ENCODE results near the gene ABCB1.

DNA sequence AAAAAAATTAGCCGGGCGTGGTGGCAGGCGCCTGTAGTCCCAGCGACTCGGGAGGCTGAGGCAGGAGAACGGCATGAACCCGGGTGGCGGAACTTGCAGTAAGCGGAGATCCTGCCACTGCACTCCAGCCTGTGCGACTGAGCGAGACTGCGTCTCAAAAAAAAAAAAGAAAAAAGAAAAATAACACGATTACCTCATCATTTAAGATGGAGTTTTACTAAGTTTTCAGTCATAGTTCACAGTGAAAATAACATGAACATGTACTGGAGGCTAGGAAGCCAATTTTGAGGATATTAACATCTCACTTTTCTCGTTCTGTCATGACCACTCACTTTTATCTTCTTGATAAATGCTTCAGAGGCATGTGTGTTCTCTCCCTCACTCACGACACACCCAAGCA, 24.4 kb upstream of the ABCB1 start:
- TF ChIP-seq, protein P1, sequence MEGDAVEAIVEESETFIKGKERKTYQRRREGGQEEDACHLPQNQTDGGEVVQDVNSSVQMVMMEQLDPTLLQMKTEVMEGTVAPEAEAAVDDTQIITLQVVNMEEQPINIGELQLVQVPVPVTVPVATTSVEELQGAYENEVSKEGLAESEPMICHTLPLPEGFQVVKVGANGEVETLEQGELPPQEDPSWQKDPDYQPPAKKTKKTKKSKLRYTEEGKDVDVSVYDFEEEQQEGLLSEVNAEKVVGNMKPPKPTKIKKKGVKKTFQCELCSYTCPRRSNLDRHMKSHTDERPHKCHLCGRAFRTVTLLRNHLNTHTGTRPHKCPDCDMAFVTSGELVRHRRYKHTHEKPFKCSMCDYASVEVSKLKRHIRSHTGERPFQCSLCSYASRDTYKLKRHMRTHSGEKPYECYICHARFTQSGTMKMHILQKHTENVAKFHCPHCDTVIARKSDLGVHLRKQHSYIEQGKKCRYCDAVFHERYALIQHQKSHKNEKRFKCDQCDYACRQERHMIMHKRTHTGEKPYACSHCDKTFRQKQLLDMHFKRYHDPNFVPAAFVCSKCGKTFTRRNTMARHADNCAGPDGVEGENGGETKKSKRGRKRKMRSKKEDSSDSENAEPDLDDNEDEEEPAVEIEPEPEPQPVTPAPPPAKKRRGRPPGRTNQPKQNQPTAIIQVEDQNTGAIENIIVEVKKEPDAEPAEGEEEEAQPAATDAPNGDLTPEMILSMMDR (IDR thresholded peaks at IDR 0.05; ENCODE audit: low read length) = no peak
- no peak for TF ChIP-seq EZH2 (optimal IDR thresholded peaks at IDR 0.05; ENCODE audit: low read depth, low read length)

Measured in MM.1S (cell line).